HFFc6 (cell line): ENCODE data around the gene CAMP. TPM values are rescaled to one million over a fixed set of nuclear protein-coding genes. Genes with fewer than 3 reads are reported as not detected.
A peak's percentile ranks its signal among the peaks of the same experiment; 100 is the strongest.

Source experiments
- DNase-seq: peaks from one replicate; pipeline ENCODE4 v3.0.0-alpha.2; 2018
- H3K27ac Mint-ChIP-seq: 2 replicates; pipeline ENCODE4 v1.8.0; 2020; ENCODE audit warnings: mild to moderate bottlenecking, mixed read lengths
- H3K27me3 Mint-ChIP-seq: 2 replicates; pipeline ENCODE4 v1.8.0; 2021; ENCODE audit warnings: mild to moderate bottlenecking, moderate library complexity, mixed read lengths; ENCODE audit not compliant: insufficient read depth
- H3K36me3 Mint-ChIP-seq: 2 replicates; pipeline ENCODE4 v1.8.0; 2021; ENCODE audit warnings: low read depth, mixed read lengths
- H3K4me1 Mint-ChIP-seq: 2 replicates; pipeline ENCODE4 v1.8.0; 2020; ENCODE audit warnings: low read depth, mixed read lengths
- H3K4me3 Mint-ChIP-seq: 2 replicates; pipeline ENCODE4 v1.8.0; 2020; ENCODE audit warnings: mild to moderate bottlenecking, moderate library complexity, mixed read lengths
- H3K9me3 Mint-ChIP-seq: 2 replicates; pipeline ENCODE4 v1.8.0; 2020; ENCODE audit warnings: mild to moderate bottlenecking, mixed read lengths
- CTCF ChIP-seq: fragments of 200-600 bp; sonication (generic); IDR thresholded peaks from 2 replicates; pipeline ENCODE4 v1.5.0; 2021; ENCODE audit warnings: antibody characterized with exemption, mild to moderate bottlenecking
- total RNA-seq, 6 experiments: library from RNA; stranded (reverse); fragmentation: NEBNext Ultra II Directional; extraction: Animal tissue kit (Norgen Biotek cat#: 25700); gene quantifications; 2 replicates in 1 of 6; 3 replicates in 5 of 6; pipeline ENCODE4 v1.2.3, GENCODE V29; 2021

The CAMP gene
- total RNA-seq, 6 experiments from 2014 or later = not detected

GRCh38 chr3:48244461-48244860 is 21.2 kb downstream of the CAMP start:
- no peaks in the 10 kb centered on the region for H3K27me3 Mint-ChIP-seq

GRCh38 chr3:48245136-48245535 is 21.8 kb downstream of the CAMP start:
- no peak for TF ChIP-seq CTCF
- Mint-ChIP-seq H3K27me3 (no peaks in the 10 kb centered on the region), H3K36me3 (no peaks in the 10 kb centered on the region), H3K4me1 (peaks cover 26% of the 10 kb centered on the region), H3K4me3 (no peak overlapping the region), H3K9me3 (no peaks in the 10 kb centered on the region), H3K27ac (no peak overlapping the region)
- DNase-seq = no peak

More at GRCh38 chr3:48244461-48244860, 21.2 kb downstream of the CAMP start:
- H3K4me3 Mint-ChIP-seq = no peak overlapping the region
- no peak for TF ChIP-seq CTCF
- no peaks in the 10 kb centered on the region for H3K9me3 Mint-ChIP-seq
- no peak for DNase-seq
- peaks cover 27% of the 10 kb centered on the region for H3K4me1 Mint-ChIP-seq
- H3K27ac Mint-ChIP-seq = no peak overlapping the region
- H3K36me3 Mint-ChIP-seq = no peaks in the 10 kb centered on the region

GRCh38 chr3:48247401-48247811 is 24.1 kb downstream of the CAMP start:
- H3K27me3 Mint-ChIP-seq = no peaks in the 10 kb centered on the region
- no peak overlapping the region for H3K4me3 Mint-ChIP-seq
- peaks cover 19% of the 10 kb centered on the region for H3K4me1 Mint-ChIP-seq
- TF ChIP-seq CTCF = no peak
- H3K27ac Mint-ChIP-seq = peak overlapping the region; percentile 52
- H3K36me3 Mint-ChIP-seq = 0 out of 2 replicates have a peak, but pooled peaks cover 8% of the 10 kb centered on the region
- no peak for DNase-seq
- no peaks in the 10 kb centered on the region for H3K9me3 Mint-ChIP-seq

GRCh38 chr3:48248095-48248850 is 25.0 kb downstream of the CAMP start:
- TF ChIP-seq CTCF = no peak
- no peak overlapping the region for H3K27ac Mint-ChIP-seq
- peaks cover 19% of the 10 kb centered on the region for H3K4me1 Mint-ChIP-seq
- no peaks in the 10 kb centered on the region for H3K27me3 Mint-ChIP-seq
- no peak for DNase-seq
- 0 out of 2 replicates have a peak, but pooled peaks cover 8% of the 10 kb centered on the region for H3K36me3 Mint-ChIP-seq
- H3K4me3 Mint-ChIP-seq = no peak overlapping the region
- H3K9me3 Mint-ChIP-seq = no peaks in the 10 kb centered on the region

GRCh38 chr3:48256557-48256956 is 33.3 kb downstream of the CAMP start:
- no peaks in the 10 kb centered on the region for H3K27me3 Mint-ChIP-seq
- H3K9me3 Mint-ChIP-seq = 0 out of 2 replicates have a peak, but pooled peaks cover 3% of the 10 kb centered on the region
- no peak overlapping the region for H3K4me3 Mint-ChIP-seq
- no peak for TF ChIP-seq CTCF
- H3K36me3 Mint-ChIP-seq = peaks cover 12% of the 10 kb centered on the region
- H3K4me1 Mint-ChIP-seq = no peaks in the 10 kb centered on the region
- H3K27ac Mint-ChIP-seq = no peak overlapping the region
- no peak for DNase-seq
